ENCODE measurements around the gene DENND11. TPM values are rescaled to one million over a fixed set of nuclear protein-coding genes. Genes with fewer than 3 reads are reported as not detected.

Gene DENND11
- polyA plus RNA-seq, 1 of the 3 experiments (the other 2 are of a cell fraction): 5.5 TPM

DNA sequence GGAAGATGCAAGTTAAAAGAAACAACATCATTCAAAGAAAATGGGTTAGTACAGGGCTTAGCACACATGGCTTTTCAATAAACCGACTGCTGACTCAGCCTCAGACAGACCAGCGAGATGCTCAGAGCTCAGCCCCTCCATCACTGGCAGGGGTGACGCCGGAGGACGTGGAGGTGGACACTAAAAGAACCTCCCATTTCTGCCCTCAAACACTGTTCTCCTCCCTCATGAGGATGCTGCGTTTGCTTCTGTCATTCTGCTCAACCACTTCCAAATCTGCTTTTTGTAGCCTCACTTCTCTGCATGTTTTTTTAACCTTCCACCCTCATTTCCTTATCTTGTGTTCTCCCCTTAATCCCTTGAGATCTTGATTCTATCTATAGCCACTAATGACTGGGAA lies 15.3 kb downstream of the DENND11 start (continued):
- TF ChIP-seq, protein P1, sequence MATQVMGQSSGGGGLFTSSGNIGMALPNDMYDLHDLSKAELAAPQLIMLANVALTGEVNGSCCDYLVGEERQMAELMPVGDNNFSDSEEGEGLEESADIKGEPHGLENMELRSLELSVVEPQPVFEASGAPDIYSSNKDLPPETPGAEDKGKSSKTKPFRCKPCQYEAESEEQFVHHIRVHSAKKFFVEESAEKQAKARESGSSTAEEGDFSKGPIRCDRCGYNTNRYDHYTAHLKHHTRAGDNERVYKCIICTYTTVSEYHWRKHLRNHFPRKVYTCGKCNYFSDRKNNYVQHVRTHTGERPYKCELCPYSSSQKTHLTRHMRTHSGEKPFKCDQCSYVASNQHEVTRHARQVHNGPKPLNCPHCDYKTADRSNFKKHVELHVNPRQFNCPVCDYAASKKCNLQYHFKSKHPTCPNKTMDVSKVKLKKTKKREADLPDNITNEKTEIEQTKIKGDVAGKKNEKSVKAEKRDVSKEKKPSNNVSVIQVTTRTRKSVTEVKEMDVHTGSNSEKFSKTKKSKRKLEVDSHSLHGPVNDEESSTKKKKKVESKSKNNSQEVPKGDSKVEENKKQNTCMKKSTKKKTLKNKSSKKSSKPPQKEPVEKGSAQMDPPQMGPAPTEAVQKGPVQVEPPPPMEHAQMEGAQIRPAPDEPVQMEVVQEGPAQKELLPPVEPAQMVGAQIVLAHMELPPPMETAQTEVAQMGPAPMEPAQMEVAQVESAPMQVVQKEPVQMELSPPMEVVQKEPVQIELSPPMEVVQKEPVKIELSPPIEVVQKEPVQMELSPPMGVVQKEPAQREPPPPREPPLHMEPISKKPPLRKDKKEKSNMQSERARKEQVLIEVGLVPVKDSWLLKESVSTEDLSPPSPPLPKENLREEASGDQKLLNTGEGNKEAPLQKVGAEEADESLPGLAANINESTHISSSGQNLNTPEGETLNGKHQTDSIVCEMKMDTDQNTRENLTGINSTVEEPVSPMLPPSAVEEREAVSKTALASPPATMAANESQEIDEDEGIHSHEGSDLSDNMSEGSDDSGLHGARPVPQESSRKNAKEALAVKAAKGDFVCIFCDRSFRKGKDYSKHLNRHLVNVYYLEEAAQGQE (IDR thresholded peaks at IDR 0.05; ENCODE audit: low read depth, low read length): no peak
- no peak for TF ChIP-seq MEF2A (IDR thresholded peaks at IDR 0.05; ENCODE audit: borderline replicate concordance, low read depth)
- TF ChIP-seq, protein P2, sequence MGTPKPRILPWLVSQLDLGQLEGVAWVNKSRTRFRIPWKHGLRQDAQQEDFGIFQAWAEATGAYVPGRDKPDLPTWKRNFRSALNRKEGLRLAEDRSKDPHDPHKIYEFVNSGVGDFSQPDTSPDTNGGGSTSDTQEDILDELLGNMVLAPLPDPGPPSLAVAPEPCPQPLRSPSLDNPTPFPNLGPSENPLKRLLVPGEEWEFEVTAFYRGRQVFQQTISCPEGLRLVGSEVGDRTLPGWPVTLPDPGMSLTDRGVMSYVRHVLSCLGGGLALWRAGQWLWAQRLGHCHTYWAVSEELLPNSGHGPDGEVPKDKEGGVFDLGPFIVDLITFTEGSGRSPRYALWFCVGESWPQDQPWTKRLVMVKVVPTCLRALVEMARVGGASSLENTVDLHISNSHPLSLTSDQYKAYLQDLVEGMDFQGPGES (IDR thresholded peaks at IDR 0.05; ENCODE audit: low read depth, low read length): no peak
- no peak for TF ChIP-seq NRF1 (IDR thresholded peaks at IDR 0.05; ENCODE audit: low read depth, low read length)

DNA sequence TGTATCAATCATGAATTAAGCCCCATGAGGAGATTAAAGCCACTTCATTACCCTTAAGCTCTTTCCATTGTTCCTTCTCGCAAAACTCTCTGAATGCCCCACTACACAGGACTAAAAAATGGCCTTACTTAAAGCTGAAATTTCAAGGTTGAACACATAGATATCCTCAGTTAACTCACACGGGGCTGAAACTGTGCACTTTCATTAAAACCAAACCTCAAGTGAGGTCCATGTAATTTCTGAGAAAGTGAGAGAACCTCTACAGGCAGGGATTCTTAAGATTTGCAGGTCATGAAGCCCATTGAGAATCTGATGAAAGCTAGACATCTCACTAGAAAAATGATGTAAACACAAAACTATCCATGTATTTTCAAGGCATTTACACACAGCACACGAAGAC lies 15.9 kb downstream of the DENND11 start:
- 80% methylated on average over 3 of the region's 3 CpGs for WGBS (ENCODE audit: low lambda C conversion rate)
- Histone ChIP-seq H3K4me2 (no peak overlapping the region), H3K9ac (no peak overlapping the region), H3K4me3 (ENCODE audit: low read depth in 2 of 2, low read length in 1 of 2) (no peak overlapping the region), H3K9me3 (no peaks in the 10 kb centered on the region), H4K20me1 (ENCODE audit: insufficient read depth) (no peaks in the 10 kb centered on the region; the same call in 1 of the 2 replicates), H3K79me2 (ENCODE audit: insufficient read depth) (peaks cover 36% of the 10 kb centered on the region), H3K4me1 (ENCODE audit: control insufficient read depth in 1 of 2, insufficient read depth in 2 of 2, low read depth in 1 of 2, low read length in 1 of 2) (no peaks in the 10 kb centered on the region), H3K9me2 (no peaks in the 10 kb centered on the region), H3K36me3 (replicated peaks in 1 of 2; ENCODE audit: control insufficient read depth in 1 of 2, insufficient read depth in 2 of 2, low read length in 1 of 2) (peaks cover 25 to 38% of the 10 kb centered on the region in 2 experiments), H3F3A (replicated peaks; ENCODE audit: insufficient read depth) (no peaks in the 10 kb centered on the region), H3K27ac (ENCODE audit: low read depth in 2 of 2, low read length in 1 of 2) (no peak overlapping the region), H3K27me3 (ENCODE audit: insufficient read depth) (no peaks in the 10 kb centered on the region), H2AFZ (ENCODE audit: low read depth) (no peak overlapping the region)
- ChIA-PET CTCF (interaction anchor here (0.6 to 2.3 kb wide), 4 partner anchors 10 to 36 kb away, joined by 3 to 13 read pairs (median 4); no protein-coding TSS in a partner anchor), POLR2A (no interaction called here)
- no peak for DNase-seq
- TF ChIP-seq NFIC (IDR thresholded peaks at IDR 0.05; ENCODE audit: borderline replicate concordance) (no peak), CHD2 (IDR thresholded peaks at IDR 0.05; ENCODE audit: low read length, partially characterized antibody) (no peak), GABPA (IDR thresholded peaks at IDR 0.05; ENCODE audit: low read depth) (no peak), TAF1 (IDR thresholded peaks at IDR 0.05; ENCODE audit: borderline replicate concordance, low read depth, low read length) (no peak), FOXJ3 (CRISPR knock-in tag; IDR thresholded peaks at IDR 0.05) (no peak), NRF1 (IDR thresholded peaks at IDR 0.05; ENCODE audit: low read depth, low read length) (no peak), SMC3 (IDR thresholded peaks at IDR 0.05; ENCODE audit: low read depth, low read length) (no peak), POLR2AphosphoS5 (IDR thresholded peaks at IDR 0.05; ENCODE audit: low read depth, low read length) (no peak), EP300 (IDR thresholded peaks at IDR 0.05; ENCODE audit: borderline replicate concordance in 1 of 2, low read depth in 1 of 2, low read length in 1 of 2) (no peak), EZH2phosphoT487 (IDR thresholded peaks at IDR 0.05; ENCODE audit: borderline replicate concordance, low read depth) (no peak), TEAD4 (IDR thresholded peaks at IDR 0.05; ENCODE audit: borderline replicate concordance, insufficient read depth) (no peak), RXRA (IDR thresholded peaks at IDR 0.05; ENCODE audit: borderline replicate concordance, low read depth) (no peak), SIN3A (IDR thresholded peaks at IDR 0.05; ENCODE audit: borderline replicate concordance, low read depth, low read length) (no peak), RAD21 (IDR thresholded peaks at IDR 0.05; ENCODE audit: low read length) (no peak), FOXM1 (IDR thresholded peaks at IDR 0.05; ENCODE audit: low read depth) (no peak), MEF2A (IDR thresholded peaks at IDR 0.05; ENCODE audit: borderline replicate concordance, low read depth) (no peak), MXI1 (IDR thresholded peaks at IDR 0.05; ENCODE audit: low read depth, low read length) (no peak)
- TF ChIP-seq, protein P3, sequence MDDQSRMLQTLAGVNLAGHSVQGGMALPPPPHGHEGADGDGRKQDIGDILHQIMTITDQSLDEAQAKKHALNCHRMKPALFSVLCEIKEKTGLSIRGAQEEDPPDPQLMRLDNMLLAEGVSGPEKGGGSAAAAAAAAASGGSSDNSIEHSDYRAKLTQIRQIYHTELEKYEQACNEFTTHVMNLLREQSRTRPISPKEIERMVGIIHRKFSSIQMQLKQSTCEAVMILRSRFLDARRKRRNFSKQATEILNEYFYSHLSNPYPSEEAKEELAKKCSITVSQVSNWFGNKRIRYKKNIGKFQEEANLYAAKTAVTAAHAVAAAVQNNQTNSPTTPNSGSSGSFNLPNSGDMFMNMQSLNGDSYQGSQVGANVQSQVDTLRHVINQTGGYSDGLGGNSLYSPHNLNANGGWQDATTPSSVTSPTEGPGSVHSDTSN (IDR thresholded peaks at IDR 0.05): no peak
- TF ChIP-seq, protein P4, sequence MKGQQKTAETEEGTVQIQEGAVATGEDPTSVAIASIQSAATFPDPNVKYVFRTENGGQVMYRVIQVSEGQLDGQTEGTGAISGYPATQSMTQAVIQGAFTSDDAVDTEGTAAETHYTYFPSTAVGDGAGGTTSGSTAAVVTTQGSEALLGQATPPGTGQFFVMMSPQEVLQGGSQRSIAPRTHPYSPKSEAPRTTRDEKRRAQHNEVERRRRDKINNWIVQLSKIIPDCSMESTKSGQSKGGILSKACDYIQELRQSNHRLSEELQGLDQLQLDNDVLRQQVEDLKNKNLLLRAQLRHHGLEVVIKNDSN (IDR thresholded peaks at IDR 0.05; ENCODE audit: borderline replicate concordance, low read depth): no peak
- TF ChIP-seq, protein P2 (IDR thresholded peaks at IDR 0.05; ENCODE audit: low read depth, low read length): no peak

Data from SK-N-SH (cell line).